GM20431 (cell line): ENCODE measurements around the gene HSBP1L1.

Experiments used
- in situ Hi-C: fragments of 300-500 bp; cut with MseI, MboI; formaldehyde crosslinking; loops from one replicate; pipeline ENCODE4 v1.15.0; 2020; ENCODE audit warnings: low sequenced_read_pairs; ENCODE audit not compliant: unreplicated experiment

HSBP1L1 gene

DNA sequence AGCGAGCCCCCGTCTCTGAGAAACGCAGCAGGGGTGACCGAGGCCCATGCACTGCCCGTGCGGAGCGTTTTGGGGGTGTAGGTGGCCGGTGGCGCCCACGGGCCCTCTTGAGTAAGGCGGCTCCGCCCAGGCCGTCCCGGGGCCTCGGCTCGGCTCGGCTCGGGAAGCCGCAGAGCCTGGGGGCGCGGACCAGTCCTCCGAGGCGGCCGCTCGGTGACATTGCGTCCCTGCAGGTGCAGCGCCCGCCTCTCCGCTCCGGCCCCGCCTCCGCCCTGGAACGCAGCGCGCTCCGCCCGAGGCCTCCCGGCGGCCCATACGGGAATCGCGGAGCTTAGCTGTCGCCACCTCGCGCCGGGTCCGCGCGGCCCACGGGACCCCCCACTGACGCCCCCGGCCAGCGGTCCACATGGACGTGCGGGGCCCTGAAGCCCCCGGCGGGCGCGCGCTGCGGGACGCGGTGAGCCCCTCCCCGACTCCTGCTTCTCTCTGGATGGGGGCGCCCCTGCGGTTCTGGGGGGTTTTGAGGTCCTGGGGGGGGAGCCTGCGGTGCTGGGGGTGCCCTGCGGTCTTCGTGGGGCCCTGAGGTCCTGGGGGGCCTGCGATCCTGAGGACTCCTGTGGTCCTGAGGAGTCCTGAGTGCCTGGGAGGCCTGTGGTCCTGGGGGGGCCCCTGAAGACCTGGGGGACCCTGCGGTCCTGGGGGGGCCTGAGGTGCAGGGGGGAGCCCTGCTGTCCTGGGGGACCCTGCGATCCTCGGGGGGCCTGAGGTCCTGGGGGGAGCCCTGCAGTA is at the start of gene HSBP1L1:
Gene HSBP1L1 (plus strand): TSS at position 314 of the 789 bp plus-strand sequence. CDS start 93 bp downstream, at position 407.
- in situ Hi-C loops = no loop called here

GRCh38 chr18:79915161-79916127 is 49.0 kb upstream of the HSBP1L1 start:
- in situ Hi-C loops = no loop called here

GRCh38 chr18:79916128-79916494 is 48.3 kb upstream of the HSBP1L1 start:
- in situ Hi-C loops = no loop called here

DNA sequence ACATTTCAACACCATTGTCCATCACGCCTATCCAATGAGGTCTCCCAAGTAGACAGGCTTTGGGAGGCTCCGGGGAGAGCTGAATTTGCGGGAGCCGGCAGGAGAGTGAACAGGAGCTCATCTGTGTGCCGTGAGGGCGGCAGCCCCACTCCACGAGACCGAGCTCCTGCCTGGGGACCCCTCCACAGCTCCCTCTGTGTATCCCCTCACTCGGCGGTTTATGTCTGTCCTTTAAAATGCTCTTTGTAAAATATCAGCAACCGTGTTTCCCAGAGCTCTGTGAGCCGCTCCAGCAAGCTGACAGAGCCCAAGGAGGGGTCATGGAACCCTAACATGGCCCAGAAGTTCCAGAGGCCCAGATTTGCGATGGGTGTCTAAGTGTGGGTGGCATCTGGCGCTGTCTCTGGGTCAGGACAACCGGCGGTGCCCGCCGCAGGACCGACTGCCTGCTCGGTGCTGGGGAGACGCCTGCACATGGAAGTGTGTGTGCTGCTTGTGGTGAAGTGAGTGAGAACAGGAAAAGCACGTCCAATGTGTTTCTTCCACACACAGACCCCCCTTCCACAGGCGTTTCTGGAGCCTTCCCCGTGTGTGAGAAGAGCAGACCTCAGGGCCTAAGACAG is 47.8 kb upstream of the HSBP1L1 start:
- in situ Hi-C loops = no loop called here

GRCh38 chr18:79917169-79917852 is 47.1 kb upstream of the HSBP1L1 start:
- in situ Hi-C loops = no loop called here

DNA sequence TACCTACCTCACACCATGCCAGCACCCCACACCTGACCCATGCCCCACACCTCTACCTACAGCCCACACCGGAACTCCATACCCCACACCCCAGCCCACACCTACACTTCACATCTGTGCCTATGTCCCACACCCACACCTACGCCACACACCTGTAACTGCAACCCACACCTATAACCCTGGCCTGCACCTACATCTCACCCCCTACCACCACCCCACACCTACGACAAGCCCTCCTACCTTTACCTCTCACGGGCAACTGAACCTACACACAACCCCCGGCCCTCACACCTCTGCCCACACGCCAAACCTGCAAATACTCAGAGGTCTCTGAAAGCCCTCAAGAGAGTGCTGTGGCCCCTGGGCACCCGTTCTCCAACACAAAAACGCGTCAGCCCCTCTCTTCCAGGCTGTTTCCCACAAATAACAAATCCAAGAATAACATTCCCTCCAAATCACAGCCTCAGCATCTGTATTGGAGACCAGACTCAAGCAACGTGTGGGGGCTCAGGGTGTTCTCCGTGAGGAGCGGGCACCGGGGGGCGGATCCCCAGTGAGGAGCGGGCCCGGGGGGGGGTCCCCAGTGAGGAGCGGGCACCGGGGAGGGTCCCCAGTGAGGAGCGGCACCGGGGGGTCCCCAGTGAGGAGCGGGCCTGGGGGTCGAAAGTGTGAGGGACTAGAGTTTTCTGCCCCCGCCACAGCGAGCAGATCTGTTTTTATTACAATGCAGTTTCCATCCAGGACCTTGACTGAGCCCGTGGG is 46.4 kb upstream of the HSBP1L1 start:
- in situ Hi-C loops = no loop called here

- in situ Hi-C loops = no loop called here
These were observed 45.8 kb upstream of the HSBP1L1 start for GRCh38 chr18:79918615-79919011.

DNA sequence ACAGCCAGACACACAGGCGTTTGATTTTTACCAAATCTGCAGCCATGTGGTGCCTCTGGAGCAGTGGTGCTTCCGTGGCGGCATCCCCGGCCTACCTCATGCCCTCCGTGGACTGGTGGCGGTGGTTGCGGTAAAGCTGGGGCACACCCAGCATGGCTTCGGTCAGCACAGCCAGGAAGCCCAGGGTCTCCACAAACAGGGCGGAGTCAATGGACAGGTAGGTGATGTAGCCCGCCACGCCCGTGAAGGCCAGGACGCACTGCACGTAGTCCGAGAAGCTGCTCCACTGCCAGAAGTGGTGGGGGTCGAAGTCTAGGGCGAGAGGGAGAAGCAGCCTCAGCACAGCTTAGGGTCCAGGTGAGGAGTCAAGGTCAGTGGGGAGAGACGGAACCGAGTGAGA is 45.4 kb upstream of the HSBP1L1 start:
- in situ Hi-C loops = no loop called here

- in situ Hi-C loops = no loop called here
These were observed 42.2 kb upstream of the HSBP1L1 start for GRCh38 chr18:79921984-79922965.

GRCh38 chr18:79922971-79923411 is 41.5 kb upstream of the HSBP1L1 start:
- in situ Hi-C loops = no loop called here

- in situ Hi-C loops = no loop called here
These were observed 40.4 kb upstream of the HSBP1L1 start for GRCh38 chr18:79923896-79924585.

- in situ Hi-C loops = no loop called here
These were observed 39.4 kb upstream of the HSBP1L1 start for GRCh38 chr18:79924814-79925731.

DNA sequence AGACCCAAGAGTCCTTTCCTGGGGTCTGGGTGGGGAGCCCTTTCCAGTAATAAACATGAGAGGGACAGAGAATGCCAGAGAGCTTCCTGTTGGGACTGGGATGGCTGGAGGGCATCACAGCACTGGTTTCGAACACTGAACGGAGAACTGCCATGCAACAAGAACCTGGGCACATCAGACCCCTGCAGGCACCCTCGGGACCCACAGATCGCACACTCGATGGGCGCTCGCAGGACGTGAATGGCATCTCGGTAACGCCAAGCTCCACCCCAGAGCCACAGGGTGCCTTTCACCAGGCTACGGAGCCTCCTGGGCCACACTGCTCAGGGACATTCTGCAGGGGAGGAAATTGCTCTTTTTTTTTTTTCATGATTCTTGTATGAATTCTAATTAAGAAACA is 38.1 kb upstream of the HSBP1L1 start:
- in situ Hi-C loops = no loop called here

DNA sequence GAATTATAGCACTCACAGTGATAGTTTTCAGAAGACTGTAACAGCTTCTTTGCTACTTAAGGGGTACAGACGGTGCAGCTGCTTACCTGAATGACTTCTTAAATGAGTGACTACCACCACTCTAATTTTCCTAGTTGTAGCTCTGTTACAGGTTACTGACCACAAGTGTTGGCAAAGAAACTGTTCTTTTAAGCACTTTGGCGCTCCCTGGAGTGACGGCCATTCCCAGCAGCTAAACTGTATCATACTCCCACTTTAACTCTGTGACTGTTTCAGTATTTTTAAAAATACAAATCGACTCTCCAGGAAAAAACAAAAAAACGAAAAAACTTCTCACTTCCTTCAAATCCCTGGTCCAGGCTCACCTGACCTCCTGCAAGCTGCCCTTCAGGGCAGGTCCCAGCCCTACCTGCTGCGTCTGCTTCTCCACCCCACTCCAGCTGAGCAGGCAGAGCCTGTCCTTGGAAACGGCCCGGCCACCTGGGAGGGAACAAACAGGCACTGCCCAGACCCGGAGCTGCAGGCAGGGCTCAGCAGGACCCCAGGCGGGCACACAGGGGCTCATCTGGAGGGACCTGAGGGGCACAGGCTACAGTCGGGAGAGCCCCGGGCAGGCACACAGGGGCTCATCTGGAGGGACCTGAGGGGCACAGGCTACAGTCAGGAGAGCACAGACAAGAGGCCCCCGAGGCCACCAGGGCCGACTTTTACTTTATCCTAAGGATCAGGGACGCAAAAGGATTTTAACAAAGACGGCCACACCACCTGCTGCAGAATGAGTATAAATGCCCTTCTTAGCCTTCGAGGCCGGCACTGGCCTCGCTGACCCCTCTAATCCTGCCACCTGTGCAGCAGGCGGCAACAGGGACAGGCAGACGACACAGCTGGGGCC is 37.5 kb upstream of the HSBP1L1 start:
- in situ Hi-C loops = no loop called here
